ENCODE measurements around the gene ERP27.

ERP27 gene

DNA sequence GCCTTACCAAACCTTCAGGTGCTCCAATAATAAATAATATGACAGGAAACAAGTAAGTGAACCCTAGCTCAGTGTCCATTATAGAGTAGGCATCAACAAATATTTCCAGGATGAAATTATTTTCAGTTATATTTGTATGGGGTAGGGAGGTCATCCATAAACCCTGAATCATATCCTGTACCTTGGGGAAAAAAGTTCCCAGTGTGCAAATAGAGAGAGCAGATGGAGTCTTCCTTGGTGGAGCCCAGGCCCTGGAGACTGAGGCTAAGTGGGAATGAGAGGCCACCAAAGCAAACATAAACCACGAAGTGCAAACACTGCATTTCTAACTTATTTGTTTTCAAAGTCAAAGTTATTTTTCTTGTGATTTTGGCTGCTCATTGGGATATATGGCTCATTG, 8.5 kb upstream of the ERP27 start:
- TF ChIP-seq, protein P1, sequence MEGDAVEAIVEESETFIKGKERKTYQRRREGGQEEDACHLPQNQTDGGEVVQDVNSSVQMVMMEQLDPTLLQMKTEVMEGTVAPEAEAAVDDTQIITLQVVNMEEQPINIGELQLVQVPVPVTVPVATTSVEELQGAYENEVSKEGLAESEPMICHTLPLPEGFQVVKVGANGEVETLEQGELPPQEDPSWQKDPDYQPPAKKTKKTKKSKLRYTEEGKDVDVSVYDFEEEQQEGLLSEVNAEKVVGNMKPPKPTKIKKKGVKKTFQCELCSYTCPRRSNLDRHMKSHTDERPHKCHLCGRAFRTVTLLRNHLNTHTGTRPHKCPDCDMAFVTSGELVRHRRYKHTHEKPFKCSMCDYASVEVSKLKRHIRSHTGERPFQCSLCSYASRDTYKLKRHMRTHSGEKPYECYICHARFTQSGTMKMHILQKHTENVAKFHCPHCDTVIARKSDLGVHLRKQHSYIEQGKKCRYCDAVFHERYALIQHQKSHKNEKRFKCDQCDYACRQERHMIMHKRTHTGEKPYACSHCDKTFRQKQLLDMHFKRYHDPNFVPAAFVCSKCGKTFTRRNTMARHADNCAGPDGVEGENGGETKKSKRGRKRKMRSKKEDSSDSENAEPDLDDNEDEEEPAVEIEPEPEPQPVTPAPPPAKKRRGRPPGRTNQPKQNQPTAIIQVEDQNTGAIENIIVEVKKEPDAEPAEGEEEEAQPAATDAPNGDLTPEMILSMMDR (IDR thresholded peaks at IDR 0.05), result no peak
- no peak overlapping the region for H3K4me2 ChIP-seq (ENCODE audit: low read length)
- no peak overlapping the region for H3K27ac ChIP-seq
- no peaks in the 10 kb centered on the region for H3K36me3 ChIP-seq (ENCODE audit: control insufficient read depth, insufficient read depth, low read length)
- no peaks in the 10 kb centered on the region for H3K27me3 ChIP-seq (ENCODE audit: control insufficient read depth, insufficient read depth, low read length)
- no peak overlapping the region for H3K9ac ChIP-seq
- peaks cover 2% of the 10 kb centered on the region for H3K4me1 ChIP-seq
- no peaks in the 10 kb centered on the region for H3K9me3 ChIP-seq (ENCODE audit: control insufficient read depth, low read length)
- H3K79me2 ChIP-seq, result no peaks in the 10 kb centered on the region
- H3K4me3 ChIP-seq (ENCODE audit: low read depth, low read length), result no peak overlapping the region
- H2AFZ ChIP-seq, result no peak overlapping the region

DNA sequence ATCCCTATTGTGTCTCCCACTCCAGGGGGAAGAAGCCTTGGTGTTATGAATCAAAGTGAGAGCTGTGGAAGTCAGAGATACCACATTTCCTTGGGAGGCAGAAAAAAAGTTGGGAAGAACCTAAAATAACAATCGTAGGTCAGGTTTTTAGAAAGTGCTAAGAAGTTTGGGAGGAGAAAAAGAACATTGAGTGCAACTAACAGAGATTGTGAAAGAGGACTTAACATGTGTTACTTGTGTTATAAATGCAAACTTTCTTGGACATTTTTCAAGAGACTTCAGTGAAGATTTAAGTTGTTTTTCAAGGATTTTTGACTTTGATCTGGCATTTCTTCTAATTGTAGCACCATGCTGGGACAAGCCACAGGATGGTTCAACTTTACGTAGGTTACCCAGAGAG, 7.8 kb upstream of the ERP27 start:
- no peaks in the 10 kb centered on the region for H3K27me3 ChIP-seq (ENCODE audit: control insufficient read depth, insufficient read depth, low read length)
- no peak overlapping the region for H2AFZ ChIP-seq
- H3K4me3 ChIP-seq (ENCODE audit: low read depth, low read length), result no peak overlapping the region
- H3K79me2 ChIP-seq, result no peaks in the 10 kb centered on the region
- H3K27ac ChIP-seq, result no peak overlapping the region
- no peak overlapping the region for H3K4me2 ChIP-seq (ENCODE audit: low read length)
- no peaks in the 10 kb centered on the region for H3K36me3 ChIP-seq (ENCODE audit: control insufficient read depth, insufficient read depth, low read length)
- TF ChIP-seq, protein P1 (IDR thresholded peaks at IDR 0.05), result no peak
- H3K9me3 ChIP-seq (ENCODE audit: control insufficient read depth, low read length), result no peaks in the 10 kb centered on the region
- H3K4me1 ChIP-seq, result peaks cover 2% of the 10 kb centered on the region
- no peak overlapping the region for H3K9ac ChIP-seq

DNA sequence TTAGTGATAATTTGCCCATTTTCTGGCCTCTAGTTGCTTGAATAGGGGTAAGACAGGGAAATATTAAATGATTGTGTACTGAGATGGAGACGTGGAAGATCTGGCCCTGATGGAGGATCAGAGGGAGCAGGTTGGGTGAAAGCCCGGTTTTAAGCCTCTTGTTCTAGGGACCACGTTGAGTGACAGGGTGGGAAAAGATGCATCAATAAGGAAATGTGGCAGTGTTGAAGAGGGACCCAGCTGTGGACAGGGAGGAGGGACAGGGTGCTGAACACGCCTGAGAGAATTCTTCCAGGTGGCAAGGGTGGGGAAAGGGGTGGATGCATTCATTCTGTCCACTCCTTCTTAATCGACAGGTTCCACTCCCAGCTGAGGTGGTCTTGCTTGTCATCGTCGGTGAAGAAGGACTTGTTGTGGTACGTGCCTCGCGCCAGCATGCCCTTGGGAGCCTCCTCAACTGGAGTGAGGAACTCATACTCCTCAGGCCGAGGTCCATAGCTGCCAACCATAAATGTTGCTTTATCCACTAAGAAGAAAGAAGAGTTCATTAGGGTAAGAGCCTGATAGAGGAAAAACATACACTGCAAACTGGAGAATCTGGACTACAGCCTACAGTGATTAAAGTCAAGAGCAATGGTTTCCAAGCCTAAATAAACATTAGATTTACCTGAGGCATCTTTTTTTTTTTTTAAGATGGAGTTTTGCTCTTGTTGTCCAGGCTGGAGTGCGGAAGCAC, 4.0 kb upstream of the ERP27 start:
- no peaks in the 10 kb centered on the region for H3K27me3 ChIP-seq (ENCODE audit: control insufficient read depth, insufficient read depth, low read length)
- H3K36me3 ChIP-seq (ENCODE audit: control insufficient read depth, insufficient read depth, low read length), result no peaks in the 10 kb centered on the region
- no peak overlapping the region for H2AFZ ChIP-seq
- H3K27ac ChIP-seq, result no peak overlapping the region
- H3K4me2 ChIP-seq (ENCODE audit: low read length), result no peak overlapping the region
- TF ChIP-seq, protein P1 (IDR thresholded peaks at IDR 0.05), result no peak
- H3K79me2 ChIP-seq, result no peaks in the 10 kb centered on the region
- H3K9me3 ChIP-seq (ENCODE audit: control insufficient read depth, low read length), result no peaks in the 10 kb centered on the region
- H3K9ac ChIP-seq, result no peak overlapping the region
- no peaks in the 10 kb centered on the region for H3K4me1 ChIP-seq
- no peak overlapping the region for H3K4me3 ChIP-seq (ENCODE audit: low read depth, low read length)

DNA sequence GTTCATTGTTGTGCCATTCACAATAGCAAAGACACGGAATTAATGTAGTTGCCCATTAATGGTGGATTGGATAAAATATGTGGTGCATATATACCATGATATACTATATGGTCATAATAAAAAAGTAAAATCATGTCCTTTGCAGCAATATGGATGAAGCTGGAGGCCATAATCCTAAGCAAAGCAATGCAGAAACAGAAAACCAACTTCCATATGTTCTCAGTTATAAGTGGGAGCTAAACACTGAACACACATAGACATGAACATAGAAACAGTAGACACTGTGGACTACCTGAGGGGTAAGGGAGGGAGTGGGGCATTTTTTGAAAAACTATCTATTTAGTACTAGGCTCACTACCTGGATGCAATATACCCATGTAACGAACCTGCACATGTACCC, 3.0 kb upstream of the ERP27 start:
- TF ChIP-seq, protein P1 (IDR thresholded peaks at IDR 0.05), result no peak
- H3K27me3 ChIP-seq (ENCODE audit: control insufficient read depth, insufficient read depth, low read length), result no peaks in the 10 kb centered on the region
- H3K9ac ChIP-seq, result no peak overlapping the region
- no peak overlapping the region for H3K4me2 ChIP-seq (ENCODE audit: low read length)
- no peak overlapping the region for H3K27ac ChIP-seq
- no peaks in the 10 kb centered on the region for H3K36me3 ChIP-seq (ENCODE audit: control insufficient read depth, insufficient read depth, low read length)
- no peak overlapping the region for H3K4me3 ChIP-seq (ENCODE audit: low read depth, low read length)
- no peaks in the 10 kb centered on the region for H3K9me3 ChIP-seq (ENCODE audit: control insufficient read depth, low read length)
- H2AFZ ChIP-seq, result no peak overlapping the region
- no peaks in the 10 kb centered on the region for H3K4me1 ChIP-seq
- no peaks in the 10 kb centered on the region for H3K79me2 ChIP-seq

DNA sequence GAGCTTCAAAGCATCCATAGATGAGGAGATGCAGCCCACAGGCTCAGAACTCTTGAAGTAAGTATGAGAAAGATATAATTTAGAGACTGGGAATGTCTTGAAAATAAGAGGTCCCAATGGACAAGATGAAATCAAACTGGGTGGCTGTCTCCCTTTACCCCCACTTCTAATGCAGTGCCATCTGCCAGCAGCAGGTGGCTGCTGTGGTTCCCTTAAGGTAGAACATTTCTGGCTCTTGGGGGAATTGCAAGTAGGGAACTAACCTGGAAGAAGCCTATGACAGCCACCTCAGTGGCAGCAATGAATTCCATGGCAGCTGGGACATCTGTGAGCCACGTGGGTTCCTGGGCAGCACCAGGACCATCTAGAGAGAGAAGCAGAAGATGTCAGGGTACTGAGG, 648 bp downstream of the ERP27 start:
- H3K27me3 ChIP-seq (ENCODE audit: control insufficient read depth, insufficient read depth, low read length), result no peaks in the 10 kb centered on the region
- no peak overlapping the region for H3K4me3 ChIP-seq (ENCODE audit: low read depth, low read length)
- H2AFZ ChIP-seq, result no peak overlapping the region
- H3K36me3 ChIP-seq (ENCODE audit: control insufficient read depth, insufficient read depth, low read length), result no peaks in the 10 kb centered on the region
- no peaks in the 10 kb centered on the region for H3K4me1 ChIP-seq
- no peaks in the 10 kb centered on the region for H3K79me2 ChIP-seq
- no peak overlapping the region for H3K27ac ChIP-seq
- H3K4me2 ChIP-seq (ENCODE audit: low read length), result no peak overlapping the region
- H3K9ac ChIP-seq, result no peak overlapping the region
- no peaks in the 10 kb centered on the region for H3K9me3 ChIP-seq (ENCODE audit: control insufficient read depth, low read length)
- TF ChIP-seq, protein P1 (IDR thresholded peaks at IDR 0.05), result no peak

Data from parathyroid adenoma (tissue), 2 donors.